Measurements from ENCODE around the gene ADGRL2.

- TF ChIP-seq, protein P1, sequence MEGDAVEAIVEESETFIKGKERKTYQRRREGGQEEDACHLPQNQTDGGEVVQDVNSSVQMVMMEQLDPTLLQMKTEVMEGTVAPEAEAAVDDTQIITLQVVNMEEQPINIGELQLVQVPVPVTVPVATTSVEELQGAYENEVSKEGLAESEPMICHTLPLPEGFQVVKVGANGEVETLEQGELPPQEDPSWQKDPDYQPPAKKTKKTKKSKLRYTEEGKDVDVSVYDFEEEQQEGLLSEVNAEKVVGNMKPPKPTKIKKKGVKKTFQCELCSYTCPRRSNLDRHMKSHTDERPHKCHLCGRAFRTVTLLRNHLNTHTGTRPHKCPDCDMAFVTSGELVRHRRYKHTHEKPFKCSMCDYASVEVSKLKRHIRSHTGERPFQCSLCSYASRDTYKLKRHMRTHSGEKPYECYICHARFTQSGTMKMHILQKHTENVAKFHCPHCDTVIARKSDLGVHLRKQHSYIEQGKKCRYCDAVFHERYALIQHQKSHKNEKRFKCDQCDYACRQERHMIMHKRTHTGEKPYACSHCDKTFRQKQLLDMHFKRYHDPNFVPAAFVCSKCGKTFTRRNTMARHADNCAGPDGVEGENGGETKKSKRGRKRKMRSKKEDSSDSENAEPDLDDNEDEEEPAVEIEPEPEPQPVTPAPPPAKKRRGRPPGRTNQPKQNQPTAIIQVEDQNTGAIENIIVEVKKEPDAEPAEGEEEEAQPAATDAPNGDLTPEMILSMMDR (tag by site-specific recombination; IDR thresholded peaks at IDR 0.05) = no peak
- TF ChIP-seq ZNF324 (tag by site-specific recombination; IDR thresholded peaks at IDR 0.05) = no peak
- TF ChIP-seq ZNF600 (tag by site-specific recombination; IDR thresholded peaks at IDR 0.05) = 0 out of 2 replicates have a peak, but pooled peaks have one; percentile 24
- TF ChIP-seq HOXA7 (CRISPR knock-in tag; IDR thresholded peaks at IDR 0.05; ENCODE audit: borderline replicate concordance) = no peak
- TF ChIP-seq MYNN (tag by site-specific recombination; IDR thresholded peaks at IDR 0.05; ENCODE audit: borderline replicate concordance) = no peak
- no peak for TF ChIP-seq ZBTB10 (tag by site-specific recombination; IDR thresholded peaks at IDR 0.05)
- no peak for TF ChIP-seq REST (tag by site-specific recombination; IDR thresholded peaks at IDR 0.05)
- no peak for TF ChIP-seq PATZ1 (tag by site-specific recombination; IDR thresholded peaks at IDR 0.05)
- no peak for TF ChIP-seq PBX3 (CRISPR knock-in tag; IDR thresholded peaks at IDR 0.05)
- TF ChIP-seq, protein P2, sequence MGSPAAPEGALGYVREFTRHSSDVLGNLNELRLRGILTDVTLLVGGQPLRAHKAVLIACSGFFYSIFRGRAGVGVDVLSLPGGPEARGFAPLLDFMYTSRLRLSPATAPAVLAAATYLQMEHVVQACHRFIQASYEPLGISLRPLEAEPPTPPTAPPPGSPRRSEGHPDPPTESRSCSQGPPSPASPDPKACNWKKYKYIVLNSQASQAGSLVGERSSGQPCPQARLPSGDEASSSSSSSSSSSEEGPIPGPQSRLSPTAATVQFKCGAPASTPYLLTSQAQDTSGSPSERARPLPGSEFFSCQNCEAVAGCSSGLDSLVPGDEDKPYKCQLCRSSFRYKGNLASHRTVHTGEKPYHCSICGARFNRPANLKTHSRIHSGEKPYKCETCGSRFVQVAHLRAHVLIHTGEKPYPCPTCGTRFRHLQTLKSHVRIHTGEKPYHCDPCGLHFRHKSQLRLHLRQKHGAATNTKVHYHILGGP (tag by site-specific recombination; IDR thresholded peaks at IDR 0.05) = peak; percentile 39; the same call in 1 of the 2 replicates
- TF ChIP-seq SCRT1 (tag by site-specific recombination; IDR thresholded peaks at IDR 0.05; ENCODE audit: borderline replicate concordance) = no peak
Measured at GRCh38 chr1:81833722-81834121, 33.0 kb downstream of the ADGRL2 start.
